Sigmoid colon (tissue), 4 donors: Measurements from ENCODE around the gene IFITM10.

ENCODE experiments used
- EP300 ChIP-seq, 4 donors: sonication (generic); formaldehyde crosslinking; IDR thresholded peaks; one replicate each; pipeline ENCODE4 v1.6.1; 2017; ENCODE audit warnings: antibody characterized with exemption in 4 of 4
- POLR2A ChIP-seq, 2 donors: fragments of 450-650 bp; IDR thresholded peaks; one replicate each; pipeline ENCODE4 v1.6.1; 2016; ENCODE audit warnings: antibody characterized with exemption in 2 of 2, mild to moderate bottlenecking in 2 of 2, moderate library complexity in 2 of 2
- POLR2AphosphoS5 ChIP-seq, 4 donors: sonication (generic); formaldehyde crosslinking; IDR thresholded peaks; one replicate each; pipeline ENCODE4 v1.6.1; 2017; ENCODE audit warnings: antibody characterized with exemption in 4 of 4
- TF ChIP-seq, protein P1 (sequence below), 4 experiments: fragments of 450-650 bp in 3 of 4; fragments of 200-600 bp in 1 of 4; IDR thresholded peaks; one replicate each; pipeline ENCODE4 v1.5.1; 2016 to 2019; ENCODE audit warnings: antibody characterized with exemption in 4 of 4, mild to moderate bottlenecking in 3 of 4, moderate library complexity in 2 of 4

DNA sequence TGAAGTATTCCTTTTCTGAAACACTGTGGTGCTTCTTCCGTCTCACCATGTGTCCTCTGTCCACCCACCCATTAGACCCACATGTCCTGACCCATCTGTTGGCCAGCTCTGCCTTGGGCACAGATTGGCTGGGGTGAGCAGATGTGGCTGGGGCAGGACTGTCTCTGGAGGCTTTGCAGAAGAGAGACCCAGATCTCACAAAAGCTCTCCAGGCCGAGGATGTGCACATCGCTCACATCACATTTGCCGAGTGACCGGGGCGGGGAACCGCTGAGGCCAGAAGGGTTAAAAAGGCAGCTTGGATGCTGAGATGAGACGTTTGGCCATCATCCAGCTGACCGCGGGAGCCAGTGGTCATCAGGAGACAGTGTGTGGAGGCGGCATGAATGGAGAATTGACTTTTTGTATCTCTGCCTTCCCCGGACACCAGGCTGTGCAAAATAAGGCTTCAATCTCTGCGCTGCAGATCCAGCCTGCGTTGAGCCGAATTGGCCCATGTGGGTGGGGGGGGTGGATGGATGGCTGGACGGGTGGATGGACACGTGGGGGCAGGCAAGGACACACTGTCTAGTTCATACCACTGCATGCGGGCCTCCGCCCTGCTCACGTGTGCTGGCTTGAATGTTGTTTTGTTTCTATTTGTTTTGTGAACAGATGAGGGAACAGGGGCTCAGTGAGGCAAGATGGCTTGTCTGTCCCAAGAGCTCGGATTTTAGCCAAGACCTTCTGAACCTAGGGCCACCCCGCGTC is 6.1 kb downstream of the IFITM10 start:
- TF ChIP-seq POLR2AphosphoS5 (IDR thresholded peaks at IDR 0.05) (no peak), EP300 (IDR thresholded peaks at IDR 0.05) (no peak), POLR2A (IDR thresholded peaks at IDR 0.05) (no peak)
- TF ChIP-seq, protein P1, sequence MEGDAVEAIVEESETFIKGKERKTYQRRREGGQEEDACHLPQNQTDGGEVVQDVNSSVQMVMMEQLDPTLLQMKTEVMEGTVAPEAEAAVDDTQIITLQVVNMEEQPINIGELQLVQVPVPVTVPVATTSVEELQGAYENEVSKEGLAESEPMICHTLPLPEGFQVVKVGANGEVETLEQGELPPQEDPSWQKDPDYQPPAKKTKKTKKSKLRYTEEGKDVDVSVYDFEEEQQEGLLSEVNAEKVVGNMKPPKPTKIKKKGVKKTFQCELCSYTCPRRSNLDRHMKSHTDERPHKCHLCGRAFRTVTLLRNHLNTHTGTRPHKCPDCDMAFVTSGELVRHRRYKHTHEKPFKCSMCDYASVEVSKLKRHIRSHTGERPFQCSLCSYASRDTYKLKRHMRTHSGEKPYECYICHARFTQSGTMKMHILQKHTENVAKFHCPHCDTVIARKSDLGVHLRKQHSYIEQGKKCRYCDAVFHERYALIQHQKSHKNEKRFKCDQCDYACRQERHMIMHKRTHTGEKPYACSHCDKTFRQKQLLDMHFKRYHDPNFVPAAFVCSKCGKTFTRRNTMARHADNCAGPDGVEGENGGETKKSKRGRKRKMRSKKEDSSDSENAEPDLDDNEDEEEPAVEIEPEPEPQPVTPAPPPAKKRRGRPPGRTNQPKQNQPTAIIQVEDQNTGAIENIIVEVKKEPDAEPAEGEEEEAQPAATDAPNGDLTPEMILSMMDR (IDR thresholded peaks at IDR 0.05): no peak
